Keratinocyte (primary cell): Measurements from ENCODE around the gene SULT4A1. TPM values are rescaled to one million over a fixed set of nuclear protein-coding genes. Genes with fewer than 3 reads are reported as not detected.

Experiments used
- DNase-seq: peaks from one replicate; pipeline ENCODE4 v3.0.0-alpha.2; 2011; ENCODE audit warnings: low read depth, missing footprints, low spot score
- FAIRE-seq: peaks from 2 replicates; lab custom pipeline; 2011; peaks lifted over from hg19 to GRCh38; lab: Jason Lieb, UNC
- H2AFZ ChIP-seq: 2 replicates; pipeline ENCODE4 v1.6.0; 2012; ENCODE audit warnings: low read length, control low read depth, inconsistent platforms; ENCODE audit not compliant: control insufficient read depth
- H3K27ac ChIP-seq: 2 replicates; pipeline ENCODE4 v1.5.1; 2011; ENCODE audit warnings: low read length; ENCODE audit not compliant: control insufficient read depth, insufficient read depth
- H3K27me3 ChIP-seq: 3 replicates; pipeline ENCODE4 v1.6.0; 2011; ENCODE audit warnings: low read length; ENCODE audit not compliant: control insufficient read depth, insufficient read depth; ENCODE audit errors: extremely low read depth
- H3K36me3 ChIP-seq, 2 experiments: 2 replicates in 1 of 2; 3 replicates in 1 of 2; pipeline ENCODE4 v1.5.1; 2011; ENCODE audit warnings: low read length in 2 of 2, mild to moderate bottlenecking in 1 of 2; ENCODE audit not compliant: control insufficient read depth in 2 of 2, insufficient read depth in 2 of 2; ENCODE audit errors: extremely low read depth in 1 of 2
- H3K4me1 ChIP-seq: 3 replicates; pipeline ENCODE4 v1.5.1; 2011; ENCODE audit warnings: low read length; ENCODE audit not compliant: control insufficient read depth, insufficient read depth; ENCODE audit errors: extremely low read depth
- H3K4me2 ChIP-seq: 3 replicates; pipeline ENCODE4 v1.6.0; 2011; ENCODE audit warnings: low read depth, low read length; ENCODE audit not compliant: control insufficient read depth, insufficient read depth; ENCODE audit errors: extremely low read depth
- H3K4me3 ChIP-seq, 3 experiments: fragments of 200-600 bp in 1 of 3; sonication (generic) in 1 of 3; 2 replicates in 2 of 3; 3 replicates in 1 of 3; pipeline ENCODE4 v1.5.1; 2011 to 2016; ENCODE audit warnings: low read length in 3 of 3, mild to moderate bottlenecking in 3 of 3, control low read depth in 2 of 3, inconsistent platforms in 1 of 3, low read depth in 1 of 3, mixed read lengths in 1 of 3, mixed run types in 1 of 3, moderate library complexity in 1 of 3; ENCODE audit not compliant: control insufficient read depth in 2 of 3, insufficient read depth in 2 of 3; ENCODE audit errors: extremely low read depth in 1 of 3
- H3K79me2 ChIP-seq: 2 replicates; pipeline ENCODE4 v1.6.0; 2012; ENCODE audit warnings: low read length; ENCODE audit not compliant: control insufficient read depth, insufficient read depth
- H3K9ac ChIP-seq: 3 replicates; pipeline ENCODE4 v1.6.0; 2011; ENCODE audit warnings: low read length; ENCODE audit not compliant: control insufficient read depth, insufficient read depth; ENCODE audit errors: extremely low read depth
- H3K9me1 ChIP-seq: 3 replicates; pipeline ENCODE4 v1.6.0; 2011; ENCODE audit warnings: low read length; ENCODE audit not compliant: control insufficient read depth, insufficient read depth; ENCODE audit errors: extremely low read depth
- H3K9me3 ChIP-seq: 2 replicates; pipeline ENCODE4 v1.5.1; 2012; ENCODE audit warnings: low read depth, low read length; ENCODE audit not compliant: control insufficient read depth
- H4K20me1 ChIP-seq: 3 replicates; pipeline ENCODE4 v1.6.0; 2011; ENCODE audit warnings: low read length; ENCODE audit not compliant: control insufficient read depth, insufficient read depth; ENCODE audit errors: extremely low read depth
- CTCF ChIP-seq, 3 experiments: IDR thresholded peaks in 1 of 3; conservative IDR thresholded peaks in 1 of 3; optimal IDR thresholded peaks in 1 of 3; 2 replicates in 2 of 3; 3 replicates in 1 of 3; pipeline versions ENCODE3 to v1.5.1; 2011; ENCODE audit warnings: low read length in 3 of 3, mild to moderate bottlenecking in 3 of 3, moderate library complexity in 2 of 3, control low read depth in 1 of 3, inconsistent platforms in 1 of 3; ENCODE audit not compliant: insufficient read depth in 2 of 3; ENCODE audit errors: extremely low read depth in 1 of 3
- EZH2 ChIP-seq: IDR thresholded peaks from one replicate; pipeline ENCODE4 v1.6.1; 2012; ENCODE audit warnings: inconsistent platforms, mild to moderate bottlenecking, low read length, moderate library complexity
- dilution Hi-C: fragments of 300-500 bp; cut with MboI; formaldehyde crosslinking; loops from one replicate; pipeline ENCODE4 v1.7.0; 2020; ENCODE audit warnings: low sequenced_read_pairs; ENCODE audit not compliant: extremely low pct_ligation_motif_present
- polyA plus RNA-seq, 5 experiments: library from polyadenylated mRNA; depleted of rRNA in 3 of 5; stranded (reverse) in 3 of 5; stranded (forward) in 1 of 5; unstranded in 1 of 5; fragments of >200 nt; gene quantifications; 1 replicate in 1 of 5; 2 replicates in 3 of 5; 3 replicates in 1 of 5; pipeline versions ENCODE4 v1.2.1 to v1.2.3, GENCODE V29; 2011 to 2012; ENCODE audit warnings: missing spikeins in 2 of 5, low read depth in 1 of 5, low replicate concordance in 1 of 5

SULT4A1 gene
- polyA plus RNA-seq, 1 donor (not counting 4 experiments of a cell fraction or from before 2014, with no cell fraction given): 0.26 TPM

GRCh38 chr22:43792905-43793304 lies 69.4 kb downstream of the SULT4A1 start:
- Histone ChIP-seq H3K4me2 (no peak overlapping the region), H3K27me3 (no peaks in the 10 kb centered on the region), H3K79me2 (no peaks in the 10 kb centered on the region), H3K27ac (no peak overlapping the region), H3K9me1 (no peaks in the 10 kb centered on the region), H3K36me3 (no peaks in the 10 kb centered on the region), H3K9ac (no peak overlapping the region), H3K4me1 (peaks cover 5% of the 10 kb centered on the region), H2AFZ (no peak overlapping the region), H4K20me1 (no peaks in the 10 kb centered on the region), H3K4me3 (no peak overlapping the region), H3K9me3 (no peaks in the 10 kb centered on the region)
- dilution Hi-C loops: no loop called here
- FAIRE-seq (no peak), DNase-seq (no peak)
- TF ChIP-seq EZH2 (no peak), CTCF (optimal IDR thresholded peaks at IDR 0.05 in 1 of 3, IDR thresholded peaks at IDR 0.05 in 1 of 3, conservative IDR thresholded peaks at IDR 0.05 in 1 of 3; ENCODE audit: extremely low read depth in 1 of 3, insufficient read depth in 2 of 3, low read length in 3 of 3) (no peak)

DNA sequence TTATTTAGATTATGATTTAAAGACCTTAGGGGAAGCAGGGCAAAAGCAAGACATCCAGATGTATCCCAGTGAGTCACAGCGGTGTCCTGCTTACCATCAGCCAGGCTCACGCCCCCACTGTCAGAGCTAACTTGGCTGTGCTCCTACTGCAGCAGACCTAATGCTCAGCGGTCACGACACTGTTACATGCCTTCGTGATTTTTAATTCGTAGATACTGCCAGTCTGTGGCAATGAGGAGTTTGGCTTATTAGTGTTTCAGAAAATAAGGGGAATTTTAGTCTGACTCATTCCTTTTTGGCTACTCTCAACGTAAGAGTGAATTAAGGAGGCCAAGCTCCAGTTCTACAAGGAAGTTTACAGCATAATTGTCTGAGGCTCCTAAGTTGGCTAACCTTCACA lies 72.9 kb downstream of the SULT4A1 start:
- Histone ChIP-seq H2AFZ (no peak overlapping the region), H3K79me2 (no peaks in the 10 kb centered on the region), H4K20me1 (no peaks in the 10 kb centered on the region), H3K27ac (no peak overlapping the region), H3K36me3 (no peaks in the 10 kb centered on the region), H3K4me1 (peaks cover 5% of the 10 kb centered on the region), H3K4me3 (no peak overlapping the region), H3K9me1 (no peaks in the 10 kb centered on the region), H3K9me3 (no peaks in the 10 kb centered on the region), H3K9ac (no peak overlapping the region), H3K27me3 (peaks cover 3% of the 10 kb centered on the region), H3K4me2 (no peak overlapping the region)
- DNase-seq (no peak), FAIRE-seq (peak; percentile 48)
- TF ChIP-seq EZH2: no peak
- TF ChIP-seq CTCF (optimal IDR thresholded peaks at IDR 0.05 in 1 of 3, IDR thresholded peaks at IDR 0.05 in 1 of 3, conservative IDR thresholded peaks at IDR 0.05 in 1 of 3; ENCODE audit: extremely low read depth in 1 of 3, insufficient read depth in 2 of 3, low read length in 3 of 3): peak in 1 of 3 experiments; percentile 1
- dilution Hi-C loops: no loop called here
